KOPT-K1 (cell line): ENCODE measurements around the gene MRPL30.
"Not testable (repeated sequence)": the region's sequence is repeated elsewhere in the genome, so short reads cannot be mapped to it uniquely, and the experiment has no call there.

ENCODE experiments used
- H3K27ac ChIP-seq: fragments of 200-600 bp; sonication (generic); 2 replicates; pipeline ENCODE4 v1.5.1; 2016; ENCODE audit warnings: antibody characterized with exemption, mild to moderate bottlenecking, low read depth, low read length; ENCODE audit not compliant: poor library complexity, severe bottlenecking
- H3K36me3 ChIP-seq: fragments of 200-600 bp; sonication (generic); 2 replicates; pipeline ENCODE4 v1.5.1; 2017; ENCODE audit warnings: antibody characterized with exemption, mild to moderate bottlenecking, low read length, moderate library complexity; ENCODE audit not compliant: insufficient read depth
- H3K9me3 ChIP-seq: fragments of 200-600 bp; sonication (generic); 2 replicates; pipeline ENCODE4 v1.5.1; 2017; ENCODE audit warnings: antibody characterized with exemption, low read length, mild to moderate bottlenecking; ENCODE audit not compliant: insufficient read depth, poor library complexity, severe bottlenecking

The MRPL30 gene

GRCh38 chr2:99159594-99159993 is 21.4 kb upstream of the MRPL30 start:
- peaks cover 72% of the 10 kb centered on the region for H3K36me3 ChIP-seq
- H3K27ac ChIP-seq: no peak overlapping the region

GRCh38 chr2:99166218-99166617 is 14.8 kb upstream of the MRPL30 start:
- H3K9me3 ChIP-seq: no peaks in the 10 kb centered on the region
- no peak overlapping the region for H3K27ac ChIP-seq
- peaks cover 92% of the 10 kb centered on the region for H3K36me3 ChIP-seq

More at GRCh38 chr2:99159594-99159993, 21.4 kb upstream of the MRPL30 start:
- H3K9me3 ChIP-seq: no peaks in the 10 kb centered on the region

- Histone ChIP-seq H3K36me3 (peaks cover 88% of the 10 kb centered on the region), H3K27ac (no peak overlapping the region), H3K9me3 (no peaks in the 10 kb centered on the region)
Observed at GRCh38 chr2:99169534-99169933, 11.4 kb upstream of the MRPL30 start.

- peaks cover 69% of the 10 kb centered on the region for H3K36me3 ChIP-seq
- H3K27ac ChIP-seq: no peak overlapping the region
Observed at GRCh38 chr2:99171377-99172140, 9.4 kb upstream of the MRPL30 start.

GRCh38 chr2:99181624-99182000 is 628 bp downstream of the MRPL30 start:
- H3K36me3 ChIP-seq: peaks cover 10% of the 10 kb centered on the region; the same call in 1 of the 2 replicates
- peak overlapping the region; percentile 68 for H3K27ac ChIP-seq
- H3K9me3 ChIP-seq: no peaks in the 10 kb centered on the region

More at GRCh38 chr2:99171377-99172140, 9.4 kb upstream of the MRPL30 start:
- no peaks in the 10 kb centered on the region for H3K9me3 ChIP-seq

- H3K9me3 ChIP-seq: no peaks in the 10 kb centered on the region
- H3K27ac ChIP-seq: no peak overlapping the region
- peaks cover 17% of the 10 kb centered on the region for H3K36me3 ChIP-seq
Observed at GRCh38 chr2:99183025-99183424, 2.0 kb downstream of the MRPL30 start.

- peaks cover 31% of the 10 kb centered on the region for H3K36me3 ChIP-seq
- no peak overlapping the region for H3K27ac ChIP-seq
- H3K9me3 ChIP-seq: no peaks in the 10 kb centered on the region
Observed at GRCh38 chr2:99184811-99185210, 3.8 kb downstream of the MRPL30 start.

GRCh38 chr2:99187011-99187410 is 6.0 kb downstream of the MRPL30 start:
- H3K36me3 ChIP-seq: peaks cover 51% of the 10 kb centered on the region
- H3K27ac ChIP-seq: no peak overlapping the region
- no peaks in the 10 kb centered on the region for H3K9me3 ChIP-seq

- Histone ChIP-seq H3K27ac (no peak overlapping the region), H3K36me3 (peaks cover 59% of the 10 kb centered on the region)
Observed at GRCh38 chr2:99188357-99188756, 7.4 kb downstream of the MRPL30 start.

GRCh38 chr2:99190548-99190947 is 9.6 kb downstream of the MRPL30 start:
- Histone ChIP-seq H3K36me3 (peaks cover 72% of the 10 kb centered on the region), H3K9me3 (no peaks in the 10 kb centered on the region), H3K27ac (no peak overlapping the region)

More at GRCh38 chr2:99188357-99188756, 7.4 kb downstream of the MRPL30 start:
- H3K9me3 ChIP-seq: no peaks in the 10 kb centered on the region

- peaks cover 83% of the 10 kb centered on the region for H3K36me3 ChIP-seq
- H3K9me3 ChIP-seq, H3K27ac ChIP-seq: not testable (repeated sequence)
Observed at GRCh38 chr2:99192364-99192763, 11.4 kb downstream of the MRPL30 start.

- Histone ChIP-seq H3K27ac (no peak overlapping the region), H3K9me3 (no peaks in the 10 kb centered on the region), H3K36me3 (peaks cover 46% of the 10 kb centered on the region)
Observed at GRCh38 chr2:99198103-99198841, 17.3 kb downstream of the MRPL30 start.

GRCh38 chr2:99200076-99200800 is 19.3 kb downstream of the MRPL30 start:
- Histone ChIP-seq H3K9me3 (peaks cover 1% of the 10 kb centered on the region), H3K36me3 (peaks cover 36% of the 10 kb centered on the region), H3K27ac (no peak overlapping the region)

GRCh38 chr2:99201959-99202678 is 21.1 kb downstream of the MRPL30 start:
- no peak overlapping the region for H3K27ac ChIP-seq
- H3K36me3 ChIP-seq: peaks cover 17% of the 10 kb centered on the region
- H3K9me3 ChIP-seq: peaks cover 18% of the 10 kb centered on the region
